Natural killer cell treated with Interleukin-12 subunit alpha and Interleukin-12 subunit beta and Interleukin-15 and Interleukin-18, amount 100 ng/mL, for 72 hours (primary cell): ENCODE data around the gene CSNK1A1. TPM values are rescaled to one million over a fixed set of nuclear protein-coding genes. Genes with fewer than 3 reads are reported as not detected.
A peak's percentile ranks its signal among the peaks of the same experiment; 100 is the strongest.
"Not testable (repeated sequence)": the region's sequence is repeated elsewhere in the genome, so short reads cannot be mapped to it uniquely, and the experiment has no call there.

Experiments
- ATAC-seq, 2 donors: fragments of 150-1000 bp; cut with Tn5 transposase in 1 of 2; sonication (Bioruptor Pico), chemical (Tn5 transposase) in 1 of 2; 2 replicates each; pipeline ENCODE4 v1.10.0; 2021
- DNase-seq: peaks from one replicate; pipeline ENCODE4 v3.0.0; 2022; ENCODE audit warnings: low spot score
- H3K27ac Mint-ChIP-seq, 2 donors: 1 replicate in 1 of 2; 2 replicates in 1 of 2; pipeline ENCODE4 v1.8.0; 2022; ENCODE audit warnings: mixed read lengths in 2 of 2, mild to moderate bottlenecking in 1 of 2, moderate library complexity in 1 of 2
- H3K27me3 Mint-ChIP-seq, 2 donors: 1 replicate in 1 of 2; 2 replicates in 1 of 2; pipeline ENCODE4 v1.8.0; 2022; ENCODE audit warnings: mixed read lengths in 2 of 2
- H3K36me3 Mint-ChIP-seq: one replicate; pipeline ENCODE4 v1.8.0; 2022; ENCODE audit warnings: mixed read lengths
- H3K4me1 Mint-ChIP-seq, 2 donors: 1 replicate in 1 of 2; 2 replicates in 1 of 2; pipeline ENCODE4 v1.8.0; 2022; ENCODE audit warnings: low read depth in 2 of 2, mixed read lengths in 2 of 2, mild to moderate bottlenecking in 1 of 2
- H3K4me3 Mint-ChIP-seq: one replicate; pipeline ENCODE4 v1.8.0; 2022; ENCODE audit warnings: mixed read lengths
- H3K9me3 Mint-ChIP-seq: 2 replicates; pipeline ENCODE4 v1.8.0; 2022; ENCODE audit warnings: mixed read lengths
- total RNA-seq, 2 donors: library from RNA; stranded (reverse); gene quantifications; one replicate each; pipeline ENCODE4 v1.2.3, GENCODE V29; 2022

CSNK1A1 gene
- total RNA-seq, 2 donors from 2014 or later: 173 to 237 TPM

DNA sequence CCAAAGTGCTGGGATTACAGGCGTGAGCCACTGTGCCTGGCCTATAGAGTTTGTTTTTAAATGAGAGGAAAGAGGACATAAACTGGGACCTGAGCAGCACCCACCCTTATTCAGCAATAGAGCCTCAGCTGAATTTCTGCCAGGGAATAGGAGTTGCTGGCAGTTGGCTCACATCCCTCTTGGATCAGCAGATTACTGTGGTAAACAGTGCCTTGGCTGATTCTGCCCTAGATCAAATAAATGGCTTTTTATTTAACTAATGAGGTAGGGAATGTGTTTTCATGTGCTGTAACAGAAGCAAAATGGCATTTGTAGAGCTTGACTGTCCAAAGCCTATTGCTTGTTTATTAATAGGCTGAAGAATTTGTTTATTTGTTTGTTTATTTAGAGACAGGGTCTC, 32.2 kb upstream of the CSNK1A1 start:
- no peaks in the 10 kb centered on the region for H3K36me3 Mint-ChIP-seq
- ATAC-seq (no peak), DNase-seq (no peak)
- H3K27me3 Mint-ChIP-seq: peaks cover 9 to 15% of the 10 kb centered on the region in 2 donors
- peaks cover 0 to 6% of the 10 kb centered on the region in 2 donors for H3K4me1 Mint-ChIP-seq
- H3K9me3 Mint-ChIP-seq: no peaks in the 10 kb centered on the region
- H3K27ac Mint-ChIP-seq: no peak overlapping the region
- H3K4me3 Mint-ChIP-seq: no peak overlapping the region

GRCh38 chr5:149581931-149582768, 30.9 kb upstream of the CSNK1A1 start:
- Mint-ChIP-seq H3K36me3 (no peaks in the 10 kb centered on the region), H3K9me3 (no peaks in the 10 kb centered on the region), H3K27me3 (peaks cover 9 to 15% of the 10 kb centered on the region in 2 donors), H3K4me3 (peak overlapping the region; percentile 60), H3K27ac (no peak overlapping the region), H3K4me1 (peaks cover 0 to 6% of the 10 kb centered on the region in 2 donors)
- DNase-seq: no peak
- no peak for ATAC-seq

GRCh38 chr5:149581192-149581861, 30.1 kb upstream of the CSNK1A1 start, which contains the start of gene ARHGEF37:
TSS of gene ARHGEF37 (plus strand) at chr5:149581498. CDS start at chr5:149597770, 16,272 bp downstream.
- DNase-seq (no peak), ATAC-seq (peak; percentile 62 to 69)
- Mint-ChIP-seq H3K27me3 (peaks cover 9 to 13% of the 10 kb centered on the region in 2 donors), H3K4me1 (peaks cover 0 to 6% of the 10 kb centered on the region in 2 donors), H3K36me3 (no peaks in the 10 kb centered on the region), H3K4me3 (peak within 1 kb of the TSS; percentile 60), H3K9me3 (no peaks in the 10 kb centered on the region), H3K27ac (no peak within 1 kb of the TSS)

GRCh38 chr5:149580808-149581191, 29.6 kb upstream of the CSNK1A1 start:
- Mint-ChIP-seq H3K27ac (no peak overlapping the region), H3K36me3 (no peaks in the 10 kb centered on the region), H3K4me1 (peaks cover 0 to 6% of the 10 kb centered on the region in 2 donors), H3K27me3 (peaks cover 9 to 10% of the 10 kb centered on the region in 2 donors), H3K4me3 (peak overlapping the region; percentile 60), H3K9me3 (no peaks in the 10 kb centered on the region)
- DNase-seq (no peak), ATAC-seq (peak in 1 of 2 donors; percentile 9)

DNA sequence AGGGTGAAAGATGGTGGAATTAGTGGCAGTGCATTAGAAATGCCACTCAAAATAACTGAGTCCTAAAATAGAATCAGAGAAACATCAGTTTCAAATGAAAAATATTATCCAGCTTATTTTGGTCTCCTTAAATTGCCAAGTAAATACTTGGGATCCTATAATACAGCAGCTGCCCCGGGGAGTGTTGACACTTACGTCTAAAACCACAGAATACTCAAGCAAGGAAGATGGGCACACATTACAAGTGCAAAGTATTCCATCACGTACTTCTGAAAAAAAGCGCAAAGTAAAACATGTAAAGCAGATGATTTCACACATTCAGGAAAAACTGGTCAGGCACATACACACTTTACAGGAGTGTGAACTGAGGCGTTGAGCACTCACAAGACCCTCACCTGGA, 27.7 kb upstream of the CSNK1A1 start:
- Mint-ChIP-seq H3K27me3 (peaks cover 9 to 10% of the 10 kb centered on the region in 2 donors), H3K36me3 (no peaks in the 10 kb centered on the region), H3K27ac (no peak overlapping the region), H3K9me3 (no peaks in the 10 kb centered on the region), H3K4me1 (peaks cover 0 to 6% of the 10 kb centered on the region in 2 donors), H3K4me3 (no peak overlapping the region)
- ATAC-seq (no peak), DNase-seq (no peak)

DNA sequence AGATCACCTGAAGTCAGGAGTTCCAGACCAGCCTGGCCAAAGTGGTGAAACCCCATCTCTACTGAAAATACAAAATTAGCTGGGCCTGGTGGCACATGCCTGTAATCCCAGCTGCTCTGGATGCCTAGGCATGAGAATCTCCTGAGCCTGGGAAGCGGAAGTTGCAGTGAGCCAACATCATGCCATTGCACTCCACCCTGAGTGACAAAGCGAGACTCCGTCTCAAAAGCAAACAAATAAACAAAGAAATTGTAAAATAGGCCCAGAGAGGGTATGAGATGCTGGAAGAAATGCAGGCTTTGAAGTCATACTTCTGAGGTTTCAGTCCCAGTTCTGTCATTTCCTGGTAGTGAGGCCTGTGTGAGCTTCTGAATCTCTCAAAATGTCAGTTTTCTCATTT, 24.8 kb upstream of the CSNK1A1 start:
- no peaks in the 10 kb centered on the region for H3K36me3 Mint-ChIP-seq
- H3K27me3 Mint-ChIP-seq: peaks cover 7 to 9% of the 10 kb centered on the region in 2 donors
- H3K4me3 Mint-ChIP-seq: no peak overlapping the region
- DNase-seq (no peak), ATAC-seq (peak in 1 of 2 donors; percentile 51)
- H3K27ac Mint-ChIP-seq: no peak overlapping the region
- peaks cover 0 to 5% of the 10 kb centered on the region in 2 donors for H3K4me1 Mint-ChIP-seq
- H3K9me3 Mint-ChIP-seq: no peaks in the 10 kb centered on the region

GRCh38 chr5:149575131-149575530, 23.9 kb upstream of the CSNK1A1 start:
- Mint-ChIP-seq H3K4me1 (no peaks in the 10 kb centered on the region), H3K27ac (no peak overlapping the region), H3K27me3 (peaks cover under 1 to 4% of the 10 kb centered on the region in 2 donors), H3K4me3 (no peak overlapping the region), H3K9me3 (no peaks in the 10 kb centered on the region), H3K36me3 (no peaks in the 10 kb centered on the region)
- ATAC-seq: no peak
- no peak for DNase-seq

DNA sequence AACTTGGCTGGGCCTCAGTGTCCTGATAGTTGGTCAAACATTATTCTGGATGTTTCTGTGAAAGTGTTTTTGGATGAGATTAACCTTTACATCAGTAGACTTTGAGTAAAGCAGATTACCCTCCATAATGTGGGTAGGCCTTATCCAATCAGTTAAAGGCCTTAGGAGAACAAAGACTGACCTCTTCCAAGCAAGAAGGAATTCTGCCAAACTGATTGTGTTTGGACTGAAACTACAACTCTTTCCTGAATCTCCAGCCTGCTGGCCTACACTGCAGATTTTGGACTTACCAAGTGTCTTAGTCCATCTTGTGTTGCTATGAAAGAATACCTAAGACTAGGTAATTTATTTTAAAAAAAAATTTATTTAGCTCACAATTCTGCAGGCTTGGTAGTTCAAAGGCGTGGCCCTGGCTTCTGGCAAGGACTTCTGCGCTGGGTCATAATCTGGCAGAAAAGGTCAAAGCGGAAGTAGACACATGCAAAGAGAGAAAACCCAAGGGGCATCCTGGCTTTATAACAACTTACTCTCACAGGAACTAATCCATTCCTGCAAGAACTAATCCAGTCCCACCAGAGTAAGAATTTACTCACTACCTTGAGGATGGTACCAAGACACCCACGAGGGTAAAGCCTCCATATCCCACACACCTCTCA, 21.5 kb upstream of the CSNK1A1 start:
- Mint-ChIP-seq H3K4me3 (no peak overlapping the region), H3K9me3 (no peaks in the 10 kb centered on the region), H3K4me1 (no peaks in the 10 kb centered on the region), H3K27me3 (no peaks in the 10 kb centered on the region), H3K27ac (no peak overlapping the region), H3K36me3 (no peaks in the 10 kb centered on the region)
- no peak for ATAC-seq
- no peak for DNase-seq

GRCh38 chr5:149572170-149572569, 20.9 kb upstream of the CSNK1A1 start:
- no peaks in the 10 kb centered on the region for H3K4me1 Mint-ChIP-seq
- no peaks in the 10 kb centered on the region for H3K36me3 Mint-ChIP-seq
- no peak overlapping the region for H3K27ac Mint-ChIP-seq
- DNase-seq: no peak
- ATAC-seq: no peak
- no peak overlapping the region for H3K4me3 Mint-ChIP-seq
- H3K27me3 Mint-ChIP-seq: no peaks in the 10 kb centered on the region
- no peaks in the 10 kb centered on the region for H3K9me3 Mint-ChIP-seq

GRCh38 chr5:149567226-149567625, 16.0 kb upstream of the CSNK1A1 start:
- no peaks in the 10 kb centered on the region for H3K9me3 Mint-ChIP-seq
- H3K27me3 Mint-ChIP-seq: no peaks in the 10 kb centered on the region
- ATAC-seq (no peak), DNase-seq (no peak)
- no peaks in the 10 kb centered on the region for H3K4me1 Mint-ChIP-seq
- H3K27ac Mint-ChIP-seq: no peak overlapping the region
- H3K4me3 Mint-ChIP-seq: no peak overlapping the region
- no peaks in the 10 kb centered on the region for H3K36me3 Mint-ChIP-seq

DNA sequence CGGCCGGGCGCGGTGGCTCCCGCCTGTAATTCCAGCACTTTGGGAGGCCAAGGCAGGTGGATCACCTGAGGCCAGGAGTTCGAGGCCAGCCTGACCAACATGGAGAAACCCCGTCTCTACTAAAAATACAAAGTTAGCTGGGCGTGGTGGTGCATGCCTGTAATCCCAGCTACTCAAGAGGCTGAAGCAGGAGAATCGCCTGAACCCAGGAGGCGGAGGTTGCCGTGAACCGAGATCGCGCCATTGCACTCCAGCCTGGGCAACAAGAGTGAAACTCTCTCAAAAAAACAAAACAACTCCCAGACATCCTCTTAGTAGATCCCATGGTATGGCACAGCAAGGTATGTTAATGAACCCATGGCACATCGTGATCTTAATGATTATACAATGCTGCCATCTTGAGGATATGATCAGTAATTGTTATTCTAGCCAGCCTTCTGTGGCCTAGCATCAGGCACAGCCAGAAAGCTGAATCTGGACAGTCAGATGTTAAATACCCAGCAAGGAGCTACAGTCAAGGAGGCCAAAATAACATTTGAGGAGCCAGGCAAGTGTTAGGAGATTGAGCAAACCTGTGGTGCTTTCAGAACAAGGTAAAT, 13.4 kb upstream of the CSNK1A1 start:
- H3K9me3 Mint-ChIP-seq, H3K36me3 Mint-ChIP-seq, DNase-seq, H3K4me3 Mint-ChIP-seq, H3K4me1 Mint-ChIP-seq, H3K27me3 Mint-ChIP-seq, H3K27ac Mint-ChIP-seq: not testable (repeated sequence)
- ATAC-seq: peak; percentile 86 to 89

DNA sequence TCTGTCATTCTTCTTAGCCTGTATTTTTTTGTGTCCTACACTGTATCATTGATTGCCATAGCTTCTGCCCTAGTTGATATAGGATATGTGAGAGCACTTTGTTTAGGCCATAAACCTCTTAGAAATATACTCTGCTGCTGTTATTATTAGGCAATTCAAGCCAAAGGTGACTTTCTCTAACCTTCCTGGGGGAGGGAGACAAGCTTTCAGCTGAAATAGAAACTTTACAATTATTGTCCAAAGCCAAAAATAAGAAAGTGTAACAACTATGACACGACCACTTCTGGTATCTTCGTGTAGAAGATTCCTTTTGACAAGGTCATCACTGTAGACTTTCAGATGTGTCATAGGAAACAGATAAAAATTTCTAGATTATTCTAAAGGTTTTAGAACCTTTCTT, 12.2 kb upstream of the CSNK1A1 start:
- DNase-seq (no peak), ATAC-seq (no peak)
- H3K36me3 Mint-ChIP-seq: no peaks in the 10 kb centered on the region
- H3K4me1 Mint-ChIP-seq: peaks cover 0 to 6% of the 10 kb centered on the region in 2 donors
- H3K27ac Mint-ChIP-seq: no peak overlapping the region
- no peaks in the 10 kb centered on the region for H3K9me3 Mint-ChIP-seq
- H3K4me3 Mint-ChIP-seq: no peak overlapping the region
- no peaks in the 10 kb centered on the region for H3K27me3 Mint-ChIP-seq

DNA sequence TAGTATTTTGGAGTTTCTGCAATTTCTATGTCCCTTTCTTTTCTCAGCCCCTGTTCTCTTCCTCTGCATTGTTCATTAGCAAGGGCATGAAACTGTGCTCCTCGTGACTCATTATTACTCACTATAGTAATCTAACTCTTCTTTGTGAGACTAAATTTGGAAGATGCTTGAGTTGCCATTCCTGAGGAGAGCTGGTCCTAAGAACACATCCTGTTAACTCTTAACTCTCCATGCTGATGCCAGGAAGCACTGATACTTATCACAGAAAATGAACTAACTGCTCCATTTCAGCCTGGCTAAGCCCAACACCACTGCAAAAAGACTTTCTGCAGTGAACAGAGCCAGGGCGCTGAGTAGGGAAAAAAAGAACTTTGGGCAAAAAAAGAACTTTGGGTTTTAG, 10.6 kb upstream of the CSNK1A1 start:
- Mint-ChIP-seq H3K27me3 (no peaks in the 10 kb centered on the region), H3K4me1 (peaks cover 0 to 6% of the 10 kb centered on the region in 2 donors), H3K27ac (no peak overlapping the region), H3K4me3 (no peak overlapping the region), H3K36me3 (no peaks in the 10 kb centered on the region), H3K9me3 (no peaks in the 10 kb centered on the region)
- DNase-seq: no peak
- no peak for ATAC-seq
